ENCODE results near the gene CCSAP. TPM values are rescaled to one million over a fixed set of nuclear protein-coding genes. Genes with fewer than 3 reads are reported as not detected.

CCSAP gene
- total and polyA plus RNA-seq, 2 of the 13 experiments (the other 11 are each of a cell fraction or from before 2014, with no cell fraction given), result 3.7 to 9.0 TPM

DNA sequence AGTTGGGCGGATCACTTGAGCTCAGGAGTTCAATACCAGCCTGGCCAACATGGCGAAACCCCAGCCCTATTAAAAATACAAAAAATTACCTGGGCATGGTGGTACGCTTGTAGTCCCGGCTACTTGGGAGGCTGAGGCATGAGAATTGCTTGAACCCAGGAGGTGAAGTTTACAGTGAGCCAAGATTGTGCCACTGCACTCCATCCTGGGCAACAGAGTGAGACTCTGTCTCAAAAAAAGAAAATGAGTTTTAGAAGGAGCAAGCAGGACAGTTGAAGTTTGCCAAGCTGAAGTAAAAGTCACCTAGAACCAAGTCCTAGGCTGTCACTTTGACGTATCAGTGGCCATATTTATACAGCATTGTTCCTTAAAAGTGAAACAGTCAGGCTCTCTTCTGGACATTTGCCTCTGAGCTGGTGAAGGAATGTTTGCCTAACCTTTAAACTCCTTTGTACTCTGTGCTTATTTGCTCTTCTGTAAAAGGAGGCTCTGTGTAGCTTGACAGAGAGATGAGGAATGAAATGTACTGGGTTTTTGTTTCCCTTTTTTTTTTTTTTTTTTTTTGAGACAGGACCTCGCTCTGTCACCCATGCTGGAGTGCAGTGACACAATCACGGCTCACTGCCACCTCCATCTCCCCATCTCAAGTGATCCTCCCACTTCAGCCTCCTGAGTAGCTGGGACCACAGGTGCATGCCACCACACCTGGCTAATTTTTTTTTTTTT, 69.2 kb downstream of the CCSAP start (continued):
- TF ChIP-seq ZNF724P (CRISPR knock-in tag; IDR thresholded peaks at IDR 0.05; ENCODE audit: borderline replicate concordance) (no peak), MBD4 (IDR thresholded peaks at IDR 0.05; ENCODE audit: borderline replicate concordance, low read length) (no peak), HMGA1 (CRISPR knock-in tag; conservative IDR thresholded peaks at IDR 0.05) (no peak), TBP (CRISPR knock-in tag; IDR thresholded peaks at IDR 0.05) (no peak), XBP1 (CRISPR knock-in tag; IDR thresholded peaks at IDR 0.05) (no peak), PLRG1 (conservative IDR thresholded peaks at IDR 0.05) (no peak), CCDC6 (CRISPR knock-in tag; IDR thresholded peaks at IDR 0.05) (no peak), PPARG (CRISPR knock-in tag; conservative IDR thresholded peaks at IDR 0.05) (peak; percentile 96), ETV5 (CRISPR knock-in tag; IDR thresholded peaks at IDR 0.05; ENCODE audit: borderline replicate concordance) (no peak), PAF1 (CRISPR knock-in tag; IDR thresholded peaks at IDR 0.05) (no peak), ATM (IDR thresholded peaks at IDR 0.05; ENCODE audit: borderline replicate concordance) (no peak), PHF21A (CRISPR knock-in tag; IDR thresholded peaks at IDR 0.05) (peak; percentile 90)
- TF ChIP-seq, protein P1, sequence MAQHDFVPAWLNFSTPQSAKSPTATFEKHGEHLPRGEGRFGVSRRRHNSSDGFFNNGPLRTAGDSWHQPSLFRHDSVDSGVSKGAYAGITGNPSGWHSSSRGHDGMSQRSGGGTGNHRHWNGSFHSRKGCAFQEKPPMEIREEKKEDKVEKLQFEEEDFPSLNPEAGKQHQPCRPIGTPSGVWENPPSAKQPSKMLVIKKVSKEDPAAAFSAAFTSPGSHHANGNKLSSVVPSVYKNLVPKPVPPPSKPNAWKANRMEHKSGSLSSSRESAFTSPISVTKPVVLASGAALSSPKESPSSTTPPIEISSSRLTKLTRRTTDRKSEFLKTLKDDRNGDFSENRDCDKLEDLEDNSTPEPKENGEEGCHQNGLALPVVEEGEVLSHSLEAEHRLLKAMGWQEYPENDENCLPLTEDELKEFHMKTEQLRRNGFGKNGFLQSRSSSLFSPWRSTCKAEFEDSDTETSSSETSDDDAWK (CRISPR knock-in tag; IDR thresholded peaks at IDR 0.05), result no peak
- TF ChIP-seq, protein P2, sequence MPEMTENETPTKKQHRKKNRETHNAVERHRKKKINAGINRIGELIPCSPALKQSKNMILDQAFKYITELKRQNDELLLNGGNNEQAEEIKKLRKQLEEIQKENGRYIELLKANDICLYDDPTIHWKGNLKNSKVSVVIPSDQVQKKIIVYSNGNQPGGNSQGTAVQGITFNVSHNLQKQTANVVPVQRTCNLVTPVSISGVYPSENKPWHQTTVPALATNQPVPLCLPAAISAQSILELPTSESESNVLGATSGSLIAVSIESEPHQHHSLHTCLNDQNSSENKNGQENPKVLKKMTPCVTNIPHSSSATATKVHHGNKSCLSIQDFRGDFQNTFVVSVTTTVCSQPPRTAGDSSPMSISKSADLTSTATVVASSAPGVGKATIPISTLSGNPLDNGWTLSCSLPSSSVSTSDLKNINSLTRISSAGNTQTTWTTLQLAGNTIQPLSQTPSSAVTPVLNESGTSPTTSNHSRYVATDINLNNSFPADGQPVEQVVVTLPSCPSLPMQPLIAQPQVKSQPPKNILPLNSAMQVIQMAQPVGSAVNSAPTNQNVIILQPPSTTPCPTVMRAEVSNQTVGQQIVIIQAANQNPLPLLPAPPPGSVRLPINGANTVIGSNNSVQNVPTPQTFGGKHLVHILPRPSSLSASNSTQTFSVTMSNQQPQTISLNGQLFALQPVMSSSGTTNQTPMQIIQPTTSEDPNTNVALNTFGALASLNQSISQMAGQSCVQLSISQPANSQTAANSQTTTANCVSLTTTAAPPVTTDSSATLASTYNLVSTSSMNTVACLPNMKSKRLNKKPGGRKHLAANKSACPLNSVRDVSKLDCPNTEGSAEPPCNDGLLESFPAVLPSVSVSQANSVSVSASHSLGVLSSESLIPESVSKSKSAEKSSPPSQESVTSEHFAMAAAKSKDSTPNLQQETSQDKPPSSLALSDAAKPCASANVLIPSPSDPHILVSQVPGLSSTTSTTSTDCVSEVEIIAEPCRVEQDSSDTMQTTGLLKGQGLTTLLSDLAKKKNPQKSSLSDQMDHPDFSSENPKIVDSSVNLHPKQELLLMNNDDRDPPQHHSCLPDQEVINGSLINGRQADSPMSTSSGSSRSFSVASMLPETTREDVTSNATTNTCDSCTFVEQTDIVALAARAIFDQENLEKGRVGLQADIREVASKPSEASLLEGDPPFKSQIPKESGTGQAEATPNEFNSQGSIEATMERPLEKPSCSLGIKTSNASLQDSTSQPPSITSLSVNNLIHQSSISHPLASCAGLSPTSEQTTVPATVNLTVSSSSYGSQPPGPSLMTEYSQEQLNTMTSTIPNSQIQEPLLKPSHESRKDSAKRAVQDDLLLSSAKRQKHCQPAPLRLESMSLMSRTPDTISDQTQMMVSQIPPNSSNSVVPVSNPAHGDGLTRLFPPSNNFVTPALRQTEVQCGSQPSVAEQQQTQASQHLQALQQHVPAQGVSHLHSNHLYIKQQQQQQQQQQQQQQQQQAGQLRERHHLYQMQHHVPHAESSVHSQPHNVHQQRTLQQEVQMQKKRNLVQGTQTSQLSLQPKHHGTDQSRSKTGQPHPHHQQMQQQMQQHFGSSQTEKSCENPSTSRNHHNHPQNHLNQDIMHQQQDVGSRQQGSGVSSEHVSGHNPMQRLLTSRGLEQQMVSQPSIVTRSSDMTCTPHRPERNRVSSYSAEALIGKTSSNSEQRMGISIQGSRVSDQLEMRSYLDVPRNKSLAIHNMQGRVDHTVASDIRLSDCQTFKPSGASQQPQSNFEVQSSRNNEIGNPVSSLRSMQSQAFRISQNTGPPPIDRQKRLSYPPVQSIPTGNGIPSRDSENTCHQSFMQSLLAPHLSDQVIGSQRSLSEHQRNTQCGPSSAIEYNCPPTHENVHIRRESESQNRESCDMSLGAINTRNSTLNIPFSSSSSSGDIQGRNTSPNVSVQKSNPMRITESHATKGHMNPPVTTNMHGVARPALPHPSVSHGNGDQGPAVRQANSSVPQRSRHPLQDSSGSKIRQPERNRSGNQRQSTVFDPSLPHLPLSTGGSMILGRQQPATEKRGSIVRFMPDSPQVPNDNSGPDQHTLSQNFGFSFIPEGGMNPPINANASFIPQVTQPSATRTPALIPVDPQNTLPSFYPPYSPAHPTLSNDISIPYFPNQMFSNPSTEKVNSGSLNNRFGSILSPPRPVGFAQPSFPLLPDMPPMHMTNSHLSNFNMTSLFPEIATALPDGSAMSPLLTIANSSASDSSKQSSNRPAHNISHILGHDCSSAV (CRISPR knock-in tag; IDR thresholded peaks at IDR 0.05; ENCODE audit: borderline replicate concordance), result no peak
- TF ChIP-seq, protein P3, sequence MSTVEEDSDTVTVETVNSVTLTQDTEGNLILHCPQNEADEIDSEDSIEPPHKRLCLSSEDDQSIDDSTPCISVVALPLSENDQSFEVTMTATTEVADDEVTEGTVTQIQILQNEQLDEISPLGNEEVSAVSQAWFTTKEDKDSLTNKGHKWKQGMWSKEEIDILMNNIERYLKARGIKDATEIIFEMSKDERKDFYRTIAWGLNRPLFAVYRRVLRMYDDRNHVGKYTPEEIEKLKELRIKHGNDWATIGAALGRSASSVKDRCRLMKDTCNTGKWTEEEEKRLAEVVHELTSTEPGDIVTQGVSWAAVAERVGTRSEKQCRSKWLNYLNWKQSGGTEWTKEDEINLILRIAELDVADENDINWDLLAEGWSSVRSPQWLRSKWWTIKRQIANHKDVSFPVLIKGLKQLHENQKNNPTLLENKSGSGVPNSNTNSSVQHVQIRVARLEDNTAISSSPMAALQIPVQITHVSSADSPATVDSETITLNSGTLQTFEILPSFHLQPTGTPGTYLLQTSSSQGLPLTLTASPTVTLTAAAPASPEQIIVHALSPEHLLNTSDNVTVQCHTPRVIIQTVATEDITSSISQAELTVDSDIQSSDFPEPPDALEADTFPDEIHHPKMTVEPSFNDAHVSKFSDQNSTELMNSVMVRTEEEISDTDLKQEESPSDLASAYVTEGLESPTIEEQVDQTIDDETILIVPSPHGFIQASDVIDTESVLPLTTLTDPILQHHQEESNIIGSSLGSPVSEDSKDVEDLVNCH (CRISPR knock-in tag; IDR thresholded peaks at IDR 0.05), result no peak
